GM18520 (cell line): ENCODE measurements around the gene C5AR2.
"Not testable (repeated sequence)": the region's sequence is repeated elsewhere in the genome, so short reads cannot be mapped to it uniquely, and the experiment has no call there.

Experiments
- ATAC-seq: cut with Tn5 transposase; IDR thresholded peaks from one replicate; pipeline ENCODE4 v1.9.1; 2021; ENCODE audit not compliant: unreplicated experiment

Gene C5AR2

DNA sequence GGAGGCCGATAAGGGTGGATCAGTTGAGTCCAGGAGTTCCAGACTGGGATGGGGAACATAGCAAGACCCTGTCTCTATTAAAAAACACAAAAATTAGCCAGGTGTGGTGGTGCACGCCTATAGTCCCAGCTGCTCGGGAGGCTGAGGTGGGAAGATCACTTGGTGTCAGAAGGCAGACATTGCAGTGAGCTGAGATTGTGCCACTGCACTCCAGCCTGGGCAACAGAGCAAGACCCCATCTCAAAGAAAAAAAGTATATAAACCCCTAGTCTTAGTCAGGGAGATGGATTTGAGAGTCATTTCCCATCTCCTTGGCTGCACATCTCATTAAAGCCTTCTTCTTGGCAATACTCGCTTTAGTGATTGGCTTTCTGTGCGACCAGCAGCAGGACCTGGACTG is 51.9 kb downstream of the C5AR2 start:
- ATAC-seq, result not testable (repeated sequence)

- not testable (repeated sequence) for ATAC-seq
Measured at GRCh38 chr19:47384533-47384932, 52.6 kb downstream of the C5AR2 start.

- ATAC-seq, result not testable (repeated sequence)
Measured at GRCh38 chr19:47386582-47386981, 54.6 kb downstream of the C5AR2 start.

GRCh38 chr19:47387623-47388022 is 55.6 kb downstream of the C5AR2 start:
- not testable (repeated sequence) for ATAC-seq

GRCh38 chr19:47388721-47389120 is 56.7 kb downstream of the C5AR2 start:
- ATAC-seq, result not testable (repeated sequence)

DNA sequence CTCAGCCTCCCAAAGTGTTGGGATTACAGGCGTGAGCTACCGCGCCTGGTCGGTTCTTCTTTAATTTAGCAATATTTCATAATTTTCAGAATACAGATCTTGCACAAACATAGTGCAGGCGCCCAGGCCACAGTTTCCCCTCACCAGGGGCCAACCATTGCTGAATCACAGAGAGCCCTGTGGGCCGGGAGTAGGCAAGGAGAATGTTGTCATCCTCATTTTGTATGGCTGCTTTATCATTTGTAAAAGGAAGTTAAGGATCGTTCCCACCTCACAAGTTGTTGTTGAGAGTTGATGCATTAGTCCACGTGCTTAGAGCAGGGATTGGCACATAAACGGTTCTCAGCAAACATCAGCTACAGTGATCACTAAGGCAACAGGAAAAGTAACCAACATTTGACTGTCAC is 57.2 kb downstream of the C5AR2 start:
- ATAC-seq, result no peak

DNA sequence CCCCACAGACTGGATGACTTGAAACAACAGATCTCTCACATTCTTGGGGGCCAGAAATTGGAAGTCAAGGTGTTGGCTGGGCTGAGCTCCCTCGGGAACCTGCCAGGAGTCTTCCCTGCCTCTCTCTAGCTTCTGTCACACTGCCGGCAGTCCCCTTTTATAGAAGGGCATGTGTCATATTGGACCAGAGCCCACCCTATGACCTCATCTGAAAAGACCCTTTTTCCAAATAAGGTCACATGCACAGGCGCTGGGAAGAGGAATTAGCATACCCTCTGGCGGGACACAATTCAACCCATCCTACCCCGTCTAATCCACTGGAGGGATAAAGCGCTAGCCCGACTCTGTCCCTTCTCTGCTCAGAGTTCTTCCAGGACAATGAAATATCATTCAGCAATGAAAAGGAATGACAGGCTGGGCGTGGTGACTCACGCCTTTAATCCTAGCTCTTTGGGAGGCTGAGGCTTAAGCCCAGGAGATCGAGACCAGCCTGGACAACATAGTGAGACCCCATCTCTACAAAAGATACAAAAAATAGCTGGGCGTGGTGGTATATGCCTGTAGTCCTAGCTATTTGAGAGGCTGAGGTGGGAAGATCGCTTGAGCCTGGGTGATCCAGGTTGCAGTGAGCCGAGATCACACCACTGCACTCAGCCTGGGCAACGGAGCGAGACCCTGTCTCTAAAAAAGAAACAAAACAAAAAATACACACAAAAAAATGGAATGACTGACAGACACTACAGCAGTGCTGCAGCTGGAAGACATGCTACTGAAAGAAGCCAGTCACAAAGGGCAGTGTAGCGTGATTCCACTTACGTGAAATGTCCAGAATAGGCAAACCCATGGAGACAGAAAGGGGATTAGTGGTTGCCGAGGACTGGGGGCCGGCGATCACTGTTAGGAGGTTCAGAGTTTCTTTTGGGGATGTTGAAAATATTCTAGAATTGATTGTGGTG is 58.8 kb downstream of the C5AR2 start:
- ATAC-seq, result no peak

DNA sequence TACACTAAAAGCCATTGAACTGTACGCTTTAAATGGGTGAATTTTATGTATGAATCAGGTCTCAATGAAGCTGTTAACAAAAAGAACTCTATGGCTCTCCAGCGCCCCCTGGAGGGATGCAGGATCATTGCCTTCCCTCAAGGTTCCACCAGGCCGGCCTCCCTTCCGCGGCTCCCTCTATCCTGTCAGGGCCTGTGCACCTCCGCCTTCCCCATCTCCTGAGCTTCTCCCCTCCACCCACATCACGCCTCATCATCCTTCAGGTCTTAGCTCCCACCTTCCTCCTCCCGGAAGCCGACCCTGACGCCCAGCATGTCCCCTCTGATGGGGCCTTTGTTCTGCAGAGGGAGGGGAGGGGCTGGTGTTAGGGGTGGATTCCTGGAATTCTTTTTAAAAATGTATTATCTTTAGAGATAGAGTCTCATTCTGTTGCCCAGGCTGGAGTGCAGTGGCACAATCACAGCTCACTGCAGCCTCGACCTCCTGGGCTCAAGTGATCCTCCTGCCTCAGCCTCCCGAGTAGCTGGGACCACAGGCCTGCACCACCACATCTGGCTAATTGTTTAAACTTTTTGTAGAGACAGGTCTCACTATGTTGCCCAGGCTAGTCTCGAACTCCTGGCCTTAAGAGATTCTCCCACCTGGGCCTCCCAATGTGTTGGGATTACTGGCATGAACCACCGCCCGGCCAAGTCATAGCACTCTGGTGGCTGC is 59.7 kb downstream of the C5AR2 start:
- no peak for ATAC-seq
